ENCODE data around the gene ATOH7.

GRCh38 chr10:68253346-68253745 lies 21.4 kb upstream of the ATOH7 start:
- TF ChIP-seq CTCF (IDR thresholded peaks at IDR 0.05; ENCODE audit: low read length) = no peak
- no peak for TF ChIP-seq EZH2 (optimal IDR thresholded peaks at IDR 0.05; ENCODE audit: low read depth, low read length)

Measured in MM.1S (cell line).